Breast epithelium (tissue), 4 donors: ENCODE measurements around the gene TMEM117. TPM values are rescaled to one million over a fixed set of nuclear protein-coding genes. Genes with fewer than 3 reads are reported as not detected.

Source experiments
- DNase-seq, 2 donors: peaks; one replicate each; pipeline ENCODE4 v3.0.0-alpha.2; 2019; ENCODE audit warnings: low spot score in 2 of 2
- H3K27ac ChIP-seq, 2 donors: fragments of 200-600 bp; sonication (generic) in 1 of 2; one replicate each; pipeline ENCODE4 v1.5.1; 2016 to 2019; ENCODE audit warnings: mild to moderate bottlenecking in 1 of 2
- H3K27me3 ChIP-seq, 2 donors: fragments of 200-600 bp; sonication (generic) in 1 of 2; one replicate each; pipeline versions ENCODE4 v1.5.1 to v1.6.0; 2017 to 2019; ENCODE audit warnings: control low read depth in 1 of 2, mild to moderate bottlenecking in 1 of 2
- H3K36me3 ChIP-seq: fragments of 200-600 bp; one replicate; pipeline ENCODE4 v1.5.1; 2019
- H3K4me1 ChIP-seq, 2 donors: fragments of 200-600 bp; sonication (generic); one replicate each; pipeline ENCODE4 v1.5.1; 2016 to 2019; ENCODE audit warnings: control low read depth in 1 of 2
- H3K4me3 ChIP-seq, 3 donors: fragments of 200-600 bp; sonication (generic); 1 replicate in 2 of 3; 2 replicates in 1 of 3; pipeline ENCODE4 v1.5.1; 2016 to 2019; ENCODE audit warnings: mild to moderate bottlenecking in 3 of 3, moderate library complexity in 2 of 3
- H3K9me3 ChIP-seq, 2 donors: fragments of 200-600 bp; sonication (generic) in 1 of 2; one replicate each; pipeline ENCODE4 v1.5.1; 2016 to 2019; ENCODE audit warnings: control low read depth in 1 of 2
- CTCF ChIP-seq, 3 donors: fragments of 450-650 bp; IDR thresholded peaks; one replicate each; pipeline ENCODE4 v1.5.1; 2016 to 2017; ENCODE audit warnings: antibody characterized with exemption in 3 of 3, mild to moderate bottlenecking in 3 of 3, moderate library complexity in 3 of 3
- POLR2A ChIP-seq: fragments of 450-650 bp; IDR thresholded peaks from one replicate; pipeline ENCODE4 v1.6.1; 2016; ENCODE audit warnings: antibody characterized with exemption, mild to moderate bottlenecking, moderate library complexity
- POLR2AphosphoS5 ChIP-seq, 3 donors: sonication (generic); formaldehyde crosslinking; IDR thresholded peaks; one replicate each; pipeline ENCODE4 v1.6.1; 2017; ENCODE audit warnings: antibody characterized with exemption in 3 of 3
- intact Hi-C: fragments of 100-400 bp; cut with DNase I; formaldehyde crosslinking; loops from one replicate; pipeline ENCODE4 v1.15.1; 2023; ENCODE audit warnings: low total_unique reads
- total RNA-seq, 3 donors: library from RNA; depleted of rRNA; stranded (reverse); fragments of >200 nt; gene quantifications; one replicate each; pipeline ENCODE4 v1.1.0, GENCODE V29; 2016

The TMEM117 gene
- total RNA-seq, 3 donors from 2014 or later = 6.1 to 17.1 (median 7.2) TPM

DNA sequence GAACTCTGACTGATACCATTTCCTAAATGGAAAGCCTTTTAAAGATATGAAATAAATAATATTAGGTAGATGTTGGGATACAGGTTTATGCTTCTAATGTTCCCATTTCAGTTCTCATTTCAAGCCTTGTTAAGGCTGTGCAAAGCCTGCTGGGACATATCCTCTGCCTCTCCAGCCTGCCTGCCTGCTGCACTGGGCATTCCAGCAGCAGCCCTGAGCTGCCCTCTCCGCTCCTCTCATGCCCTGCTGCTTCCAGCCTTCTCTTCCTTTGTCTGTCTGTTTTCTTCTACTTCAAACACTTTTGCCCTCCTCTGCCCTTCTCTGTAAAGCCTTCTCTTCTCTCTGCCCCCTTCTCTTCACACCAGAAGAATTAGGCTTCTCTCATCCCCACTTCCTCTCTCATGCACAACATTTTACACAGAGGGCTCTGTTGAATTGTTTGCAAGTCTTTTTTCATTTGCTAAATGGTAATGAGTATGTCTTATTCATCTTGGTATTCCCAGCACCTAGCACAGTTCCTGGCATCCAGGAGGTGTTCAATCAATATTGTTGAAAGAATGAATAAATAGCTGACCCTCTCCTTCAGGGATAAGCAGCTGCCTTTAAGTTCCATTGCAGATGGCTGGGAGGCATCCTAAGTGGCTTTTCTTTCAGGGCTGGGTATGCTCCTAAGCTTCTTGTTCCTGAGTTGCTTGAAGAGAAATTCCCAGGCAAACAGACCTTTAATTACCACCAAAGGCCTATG is 292.3 kb downstream of the TMEM117 start:
- H3K27me3 ChIP-seq = no peaks in the 10 kb centered on the region

DNA sequence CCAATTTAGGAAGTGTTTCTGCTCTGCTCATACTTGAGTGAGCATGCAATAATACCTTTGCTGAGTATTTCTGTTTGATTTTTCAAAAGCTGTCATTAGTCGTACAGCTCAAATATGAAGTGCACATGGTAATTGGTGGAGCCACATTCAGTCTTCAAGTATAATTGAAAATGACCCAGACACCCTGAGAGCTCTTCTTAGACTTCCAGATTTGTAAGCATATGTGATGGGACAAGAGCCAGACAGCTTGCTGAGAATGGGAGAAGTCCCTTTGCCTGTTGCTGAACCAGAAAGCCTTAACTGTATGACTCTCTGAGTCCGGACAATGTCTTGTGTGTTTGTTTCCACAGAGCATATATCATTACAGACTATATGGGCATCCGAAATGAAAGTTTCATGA is 307.3 kb downstream of the TMEM117 start:
- Histone ChIP-seq H3K9me3 (no peaks in the 10 kb centered on the region), H3K4me1 (no peaks in the 10 kb centered on the region), H3K27ac (no peak overlapping the region), H3K4me3 (no peak overlapping the region), H3K36me3 (no peaks in the 10 kb centered on the region), H3K27me3 (no peaks in the 10 kb centered on the region)
- no peak for DNase-seq
- no peak for TF ChIP-seq POLR2A
- TF ChIP-seq POLR2AphosphoS5 (IDR thresholded peaks at IDR 0.05) = no peak
- TF ChIP-seq CTCF (IDR thresholded peaks at IDR 0.05) = no peak
- intact Hi-C loops = no loop called here

More for the DNA sequence above, 292.3 kb downstream of the TMEM117 start:
- Histone ChIP-seq H3K9me3 (peaks cover 0 to 6% of the 10 kb centered on the region in 2 donors), H3K4me1 (no peaks in the 10 kb centered on the region), H3K27ac (no peak overlapping the region), H3K4me3 (no peak overlapping the region), H3K36me3 (no peaks in the 10 kb centered on the region)
- DNase-seq = no peak
- intact Hi-C loops = no loop called here
- TF ChIP-seq POLR2A (no peak), POLR2AphosphoS5 (IDR thresholded peaks at IDR 0.05) (no peak), CTCF (IDR thresholded peaks at IDR 0.05) (no peak)

DNA sequence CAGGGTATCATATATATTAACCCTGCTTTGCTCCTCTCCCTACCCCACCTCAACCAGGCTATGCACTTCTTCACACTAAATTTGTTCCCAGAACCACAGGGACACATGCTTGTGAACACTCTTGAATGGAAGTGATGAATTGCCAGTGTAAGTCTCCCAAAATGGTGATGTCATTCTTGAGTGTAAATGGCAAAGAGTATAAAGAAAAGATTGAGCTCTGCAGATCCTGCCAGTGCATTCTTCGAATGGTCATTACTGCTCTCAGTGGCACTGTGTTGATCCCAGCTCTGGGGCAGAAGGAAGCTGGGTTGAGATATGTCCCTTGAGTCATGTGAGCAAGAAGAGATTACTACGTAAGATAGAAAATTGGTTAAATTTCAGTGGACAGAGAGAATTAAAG is 313.1 kb downstream of the TMEM117 start:
- TF ChIP-seq POLR2A (no peak), POLR2AphosphoS5 (IDR thresholded peaks at IDR 0.05) (no peak), CTCF (IDR thresholded peaks at IDR 0.05) (no peak)
- Histone ChIP-seq H3K4me3 (no peak overlapping the region), H3K27ac (no peak overlapping the region), H3K9me3 (no peaks in the 10 kb centered on the region), H3K4me1 (no peaks in the 10 kb centered on the region), H3K27me3 (no peaks in the 10 kb centered on the region), H3K36me3 (no peaks in the 10 kb centered on the region)
- intact Hi-C loops = no loop called here
- DNase-seq = no peak

DNA sequence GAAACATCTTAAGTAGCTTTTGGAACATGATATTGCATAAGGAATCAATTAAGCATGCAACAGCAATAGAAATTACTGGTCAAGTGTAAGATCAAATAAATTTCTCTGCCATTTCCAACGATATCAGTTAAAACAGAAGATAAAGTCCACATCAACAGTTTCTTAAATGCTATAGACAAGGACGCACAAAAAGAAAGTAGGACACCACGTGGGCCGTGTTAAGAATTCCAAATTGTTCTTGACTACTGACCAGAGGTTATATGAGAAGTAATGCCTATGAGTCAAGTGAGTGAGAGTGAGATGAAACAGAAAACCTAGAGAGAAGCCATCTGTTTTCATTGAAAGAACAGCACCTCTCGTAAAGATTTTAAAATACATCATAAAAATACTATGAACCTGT is 318.2 kb downstream of the TMEM117 start:
- Histone ChIP-seq H3K9me3 (no peaks in the 10 kb centered on the region), H3K4me1 (no peaks in the 10 kb centered on the region), H3K36me3 (no peaks in the 10 kb centered on the region), H3K27ac (no peak overlapping the region), H3K4me3 (no peak overlapping the region), H3K27me3 (no peaks in the 10 kb centered on the region)
- intact Hi-C loops = no loop called here
- TF ChIP-seq CTCF (IDR thresholded peaks at IDR 0.05) (no peak), POLR2AphosphoS5 (IDR thresholded peaks at IDR 0.05) (no peak)
- DNase-seq = no peak

- DNase-seq = no peak
- Histone ChIP-seq H3K9me3 (no peaks in the 10 kb centered on the region), H3K4me3 (no peak overlapping the region), H3K4me1 (no peaks in the 10 kb centered on the region), H3K27ac (no peak overlapping the region), H3K27me3 (no peaks in the 10 kb centered on the region), H3K36me3 (no peaks in the 10 kb centered on the region)
- intact Hi-C loops = no loop called here
- no peak for TF ChIP-seq POLR2A
- no peak for TF ChIP-seq POLR2AphosphoS5 (IDR thresholded peaks at IDR 0.05)
- TF ChIP-seq CTCF (IDR thresholded peaks at IDR 0.05) = no peak
These were observed 319.5 kb downstream of the TMEM117 start for GRCh38 chr12:44155358-44155757.
